Mammary epithelial cell (primary cell): ENCODE results near the gene SLC38A3.

Source experiments
- EZH2 ChIP-seq: IDR thresholded peaks from 2 replicates; pipeline ENCODE4 v1.6.1; 2012; ENCODE audit warnings: low read length, inconsistent platforms, borderline replicate concordance
- TF ChIP-seq, protein P1 (sequence below), 2 donors: IDR thresholded peaks in 1 of 2; conservative IDR thresholded peaks in 1 of 2; 2 replicates each; pipeline ENCODE4 v1.5.1; 2011 to 2012; ENCODE audit warnings: inconsistent platforms in 2 of 2, low read length in 2 of 2, mild to moderate bottlenecking in 2 of 2, control low read depth in 1 of 2, low read depth in 1 of 2; ENCODE audit not compliant: insufficient read depth in 1 of 2; ENCODE audit errors: extremely low read depth in 1 of 2

DNA sequence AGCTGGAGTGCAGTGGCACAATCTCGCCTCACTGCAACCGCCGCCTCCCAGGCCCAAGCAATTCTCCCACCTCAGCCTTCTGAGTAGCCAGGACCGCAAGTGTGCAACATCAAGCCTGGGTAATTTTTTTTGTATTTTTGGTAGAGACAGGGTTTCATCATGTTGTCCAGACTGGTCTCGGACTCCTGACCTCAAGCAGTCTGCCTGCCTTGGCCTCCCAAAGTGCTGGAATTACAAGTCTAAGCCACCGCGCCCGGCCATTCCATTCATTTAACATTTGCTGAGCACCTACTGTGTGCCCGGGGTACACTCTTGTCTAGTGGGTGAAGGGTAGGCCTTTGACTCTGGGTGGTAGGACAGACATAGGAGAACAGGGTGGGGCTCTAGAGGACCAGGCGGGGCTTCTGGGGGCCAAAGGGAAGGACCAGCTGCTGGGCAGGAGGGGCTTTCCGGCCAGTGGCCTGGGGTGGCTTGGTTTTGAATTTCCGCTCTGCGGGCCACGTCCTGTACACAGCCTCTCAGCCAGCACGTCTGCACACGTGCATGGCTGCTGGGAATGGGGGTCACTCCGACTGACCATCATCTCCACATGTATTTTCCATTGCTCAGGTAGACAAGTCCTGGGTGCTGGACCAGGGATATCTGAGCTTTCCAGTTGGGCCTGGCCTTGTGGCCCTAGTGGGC lies 2.4 kb downstream of the SLC38A3 start:
- no peak for TF ChIP-seq EZH2
- TF ChIP-seq, protein P1, sequence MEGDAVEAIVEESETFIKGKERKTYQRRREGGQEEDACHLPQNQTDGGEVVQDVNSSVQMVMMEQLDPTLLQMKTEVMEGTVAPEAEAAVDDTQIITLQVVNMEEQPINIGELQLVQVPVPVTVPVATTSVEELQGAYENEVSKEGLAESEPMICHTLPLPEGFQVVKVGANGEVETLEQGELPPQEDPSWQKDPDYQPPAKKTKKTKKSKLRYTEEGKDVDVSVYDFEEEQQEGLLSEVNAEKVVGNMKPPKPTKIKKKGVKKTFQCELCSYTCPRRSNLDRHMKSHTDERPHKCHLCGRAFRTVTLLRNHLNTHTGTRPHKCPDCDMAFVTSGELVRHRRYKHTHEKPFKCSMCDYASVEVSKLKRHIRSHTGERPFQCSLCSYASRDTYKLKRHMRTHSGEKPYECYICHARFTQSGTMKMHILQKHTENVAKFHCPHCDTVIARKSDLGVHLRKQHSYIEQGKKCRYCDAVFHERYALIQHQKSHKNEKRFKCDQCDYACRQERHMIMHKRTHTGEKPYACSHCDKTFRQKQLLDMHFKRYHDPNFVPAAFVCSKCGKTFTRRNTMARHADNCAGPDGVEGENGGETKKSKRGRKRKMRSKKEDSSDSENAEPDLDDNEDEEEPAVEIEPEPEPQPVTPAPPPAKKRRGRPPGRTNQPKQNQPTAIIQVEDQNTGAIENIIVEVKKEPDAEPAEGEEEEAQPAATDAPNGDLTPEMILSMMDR (conservative IDR thresholded peaks at IDR 0.05 in 1 of 2, IDR thresholded peaks at IDR 0.05 in 1 of 2; ENCODE audit: extremely low read depth in 1 of 2, insufficient read depth in 1 of 2, low read depth in 1 of 2, low read length in 2 of 2), result no peak
